ENCODE results near the gene TMEM181.
A peak's percentile ranks its signal among the peaks of the same experiment; 100 is the strongest.
"Not testable (repeated sequence)": the region's sequence is repeated elsewhere in the genome, so short reads cannot be mapped to it uniquely, and the experiment has no call there.

TMEM181 gene

GRCh38 chr6:158654960-158655489 is 95.1 kb downstream of the TMEM181 start:
- H3K27me3 ChIP-seq (ENCODE audit: control insufficient read depth in 2 of 2, insufficient read depth in 2 of 2, low read length in 2 of 2), result no peaks in the 10 kb centered on the region
- H3K4me3 ChIP-seq (ENCODE audit: low read length in 2 of 2), result no peak overlapping the region
- no peak overlapping the region for H3K9ac ChIP-seq (ENCODE audit: low read depth in 1 of 2, low read length in 2 of 2)
- H3K27ac ChIP-seq (ENCODE audit: low read depth in 2 of 2, low read length in 2 of 2), result peak overlapping the region; percentile 65 to 82
- H3K4me1 ChIP-seq (ENCODE audit: control insufficient read depth in 2 of 2, insufficient read depth in 2 of 2, low read length in 2 of 2), result peaks cover 4 to 7% of the 10 kb centered on the region in 2 donors
- H3K36me3 ChIP-seq (ENCODE audit: control insufficient read depth in 2 of 2, insufficient read depth in 2 of 2, low read length in 2 of 2), result no peaks in the 10 kb centered on the region
- H3K9me3 ChIP-seq (ENCODE audit: control insufficient read depth in 2 of 2, low read length in 2 of 2), result no peaks in the 10 kb centered on the region

DNA sequence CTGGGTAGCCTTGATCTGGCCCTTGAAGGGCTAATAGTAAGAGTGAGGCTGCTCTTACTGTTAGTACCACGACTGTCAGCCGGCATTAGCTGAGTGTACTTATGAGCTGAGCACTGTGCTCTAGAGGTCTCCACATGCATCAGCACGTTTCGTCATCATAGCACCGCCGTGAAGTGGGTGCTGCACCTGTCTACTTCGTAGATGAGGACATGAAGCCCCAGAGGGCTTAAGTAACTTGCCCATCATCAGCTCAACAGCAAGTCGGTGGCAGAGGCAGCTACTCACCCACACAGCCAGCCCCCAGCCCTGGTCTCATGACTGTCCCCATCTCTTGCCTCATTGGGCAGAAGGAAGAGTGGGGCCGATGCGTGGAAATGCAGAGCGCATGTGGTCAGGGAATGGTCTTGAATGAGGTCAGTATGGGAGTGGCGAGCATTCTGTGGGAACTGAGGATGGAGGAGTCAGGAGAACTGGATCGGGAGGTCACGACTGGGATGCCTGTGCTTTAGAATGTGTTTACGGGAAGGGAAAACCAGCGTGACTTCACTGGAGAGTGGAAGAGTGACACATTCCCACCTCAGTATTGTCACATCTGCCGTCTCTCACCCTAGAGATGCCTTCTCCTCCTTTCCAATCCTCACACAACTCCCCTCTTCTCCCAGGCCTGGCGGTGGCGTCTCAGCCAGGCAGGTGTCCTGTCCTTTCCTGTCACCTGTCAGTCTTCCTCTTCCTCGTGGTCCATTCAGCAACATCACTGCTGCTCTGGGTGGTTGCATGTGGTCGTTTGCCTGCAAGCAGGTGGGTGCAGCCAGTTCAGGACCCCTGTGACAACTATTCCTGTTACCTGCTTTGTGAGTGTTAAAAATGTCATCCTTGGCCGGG is 95.9 kb downstream of the TMEM181 start:
- Histone ChIP-seq H3K4me3 (ENCODE audit: low read length in 2 of 2) (no peak overlapping the region), H3K4me1 (ENCODE audit: control insufficient read depth in 2 of 2, insufficient read depth in 2 of 2, low read length in 2 of 2) (peaks cover 4 to 9% of the 10 kb centered on the region in 2 donors), H3K9ac (ENCODE audit: low read depth in 1 of 2, low read length in 2 of 2) (no peak overlapping the region), H3K27ac (ENCODE audit: low read depth in 2 of 2, low read length in 2 of 2) (peak overlapping the region in 1 of 2 donors; percentile 65), H3K27me3 (ENCODE audit: control insufficient read depth in 2 of 2, insufficient read depth in 2 of 2, low read length in 2 of 2) (no peaks in the 10 kb centered on the region), H3K9me3 (ENCODE audit: control insufficient read depth in 2 of 2, low read length in 2 of 2) (no peaks in the 10 kb centered on the region), H3K36me3 (ENCODE audit: control insufficient read depth in 2 of 2, insufficient read depth in 2 of 2, low read length in 2 of 2) (no peaks in the 10 kb centered on the region)

GRCh38 chr6:158656986-158657385 is 97.1 kb downstream of the TMEM181 start:
- not testable (repeated sequence) for H3K9ac ChIP-seq (ENCODE audit: low read depth in 1 of 2, low read length in 2 of 2); H3K27ac ChIP-seq (ENCODE audit: low read depth in 2 of 2, low read length in 2 of 2); H3K36me3 ChIP-seq (ENCODE audit: control insufficient read depth in 2 of 2, insufficient read depth in 2 of 2, low read length in 2 of 2); H3K9me3 ChIP-seq (ENCODE audit: control insufficient read depth in 2 of 2, low read length in 2 of 2); H3K27me3 ChIP-seq (ENCODE audit: control insufficient read depth in 2 of 2, insufficient read depth in 2 of 2, low read length in 2 of 2); H3K4me3 ChIP-seq (ENCODE audit: low read length in 2 of 2); H3K4me1 ChIP-seq (ENCODE audit: control insufficient read depth in 2 of 2, insufficient read depth in 2 of 2, low read length in 2 of 2)

- H3K36me3 ChIP-seq (ENCODE audit: control insufficient read depth in 2 of 2, insufficient read depth in 2 of 2, low read length in 2 of 2), result no peaks in the 10 kb centered on the region
- no peak overlapping the region for H3K9ac ChIP-seq (ENCODE audit: low read depth in 1 of 2, low read length in 2 of 2)
- peaks cover 2 to 6% of the 10 kb centered on the region in 2 donors for H3K4me1 ChIP-seq (ENCODE audit: control insufficient read depth in 2 of 2, insufficient read depth in 2 of 2, low read length in 2 of 2)
Observed at GRCh38 chr6:158660333-158660754, 100.5 kb downstream of the TMEM181 start.

GRCh38 chr6:158661156-158661685 is 101.3 kb downstream of the TMEM181 start:
- Histone ChIP-seq H3K4me1 (ENCODE audit: control insufficient read depth in 2 of 2, insufficient read depth in 2 of 2, low read length in 2 of 2) (peaks cover 2% of the 10 kb centered on the region in 2 donors), H3K4me3 (ENCODE audit: low read length in 2 of 2) (no peak overlapping the region), H3K9me3 (ENCODE audit: control insufficient read depth in 2 of 2, low read length in 2 of 2) (no peaks in the 10 kb centered on the region), H3K36me3 (ENCODE audit: control insufficient read depth in 2 of 2, insufficient read depth in 2 of 2, low read length in 2 of 2) (no peaks in the 10 kb centered on the region), H3K9ac (ENCODE audit: low read depth in 1 of 2, low read length in 2 of 2) (no peak overlapping the region), H3K27ac (ENCODE audit: low read depth in 2 of 2, low read length in 2 of 2) (no peak overlapping the region), H3K27me3 (ENCODE audit: control insufficient read depth in 2 of 2, insufficient read depth in 2 of 2, low read length in 2 of 2) (no peaks in the 10 kb centered on the region)

More at GRCh38 chr6:158660333-158660754, 100.5 kb downstream of the TMEM181 start:
- Histone ChIP-seq H3K4me3 (ENCODE audit: low read length in 2 of 2) (no peak overlapping the region), H3K9me3 (ENCODE audit: control insufficient read depth in 2 of 2, low read length in 2 of 2) (no peaks in the 10 kb centered on the region), H3K27me3 (ENCODE audit: control insufficient read depth in 2 of 2, insufficient read depth in 2 of 2, low read length in 2 of 2) (no peaks in the 10 kb centered on the region), H3K27ac (ENCODE audit: low read depth in 2 of 2, low read length in 2 of 2) (no peak overlapping the region)

DNA sequence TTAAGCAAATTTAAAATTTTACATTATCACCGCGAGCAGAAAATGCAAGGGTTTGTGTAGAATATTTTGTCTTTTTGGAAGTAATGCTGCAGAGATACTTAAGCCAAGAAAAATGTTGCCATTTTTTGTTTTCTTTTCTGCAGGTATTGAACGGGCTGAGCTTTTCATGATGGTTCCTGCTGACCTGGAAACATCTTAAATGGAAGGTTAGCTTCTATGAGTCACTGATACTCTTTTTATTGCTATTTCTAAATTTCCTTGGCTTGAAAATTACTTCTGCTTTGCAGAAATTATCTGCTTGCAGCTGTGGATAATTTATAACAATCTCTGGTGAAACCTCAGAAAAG is 102.7 kb downstream of the TMEM181 start:
- H3K27me3 ChIP-seq (ENCODE audit: control insufficient read depth in 2 of 2, insufficient read depth in 2 of 2, low read length in 2 of 2), result no peaks in the 10 kb centered on the region
- peak overlapping the region in 1 of 2 donors; percentile 50 for H3K4me3 ChIP-seq (ENCODE audit: low read length in 2 of 2)
- H3K36me3 ChIP-seq (ENCODE audit: control insufficient read depth in 2 of 2, insufficient read depth in 2 of 2, low read length in 2 of 2), result peaks cover 0 to 4% of the 10 kb centered on the region in 2 donors
- H3K9me3 ChIP-seq (ENCODE audit: control insufficient read depth in 2 of 2, low read length in 2 of 2), result no peaks in the 10 kb centered on the region
- H3K9ac ChIP-seq (ENCODE audit: low read depth in 1 of 2, low read length in 2 of 2), result no peak overlapping the region
- H3K4me1 ChIP-seq (ENCODE audit: control insufficient read depth in 2 of 2, insufficient read depth in 2 of 2, low read length in 2 of 2), result peaks cover 2 to 4% of the 10 kb centered on the region in 2 donors
- peak overlapping the region in 1 of 2 donors; percentile 59 for H3K27ac ChIP-seq (ENCODE audit: low read depth in 2 of 2, low read length in 2 of 2)

GRCh38 chr6:158662954-158663624 is 103.2 kb downstream of the TMEM181 start:
- H3K9ac ChIP-seq (ENCODE audit: low read depth in 1 of 2, low read length in 2 of 2), result peak overlapping the region; percentile 27 to 32
- peak overlapping the region in 1 of 2 donors; percentile 50 for H3K4me3 ChIP-seq (ENCODE audit: low read length in 2 of 2)
- H3K9me3 ChIP-seq (ENCODE audit: control insufficient read depth in 2 of 2, low read length in 2 of 2), result no peaks in the 10 kb centered on the region
- no peaks in the 10 kb centered on the region for H3K27me3 ChIP-seq (ENCODE audit: control insufficient read depth in 2 of 2, insufficient read depth in 2 of 2, low read length in 2 of 2)
- H3K27ac ChIP-seq (ENCODE audit: low read depth in 2 of 2, low read length in 2 of 2), result peak overlapping the region; percentile 56 to 59
- H3K4me1 ChIP-seq (ENCODE audit: control insufficient read depth in 2 of 2, insufficient read depth in 2 of 2, low read length in 2 of 2), result peaks cover 2 to 5% of the 10 kb centered on the region in 2 donors
- peaks cover 0 to 4% of the 10 kb centered on the region in 2 donors for H3K36me3 ChIP-seq (ENCODE audit: control insufficient read depth in 2 of 2, insufficient read depth in 2 of 2, low read length in 2 of 2)

- Histone ChIP-seq H3K36me3 (ENCODE audit: control insufficient read depth in 2 of 2, insufficient read depth in 2 of 2, low read length in 2 of 2) (peaks cover 0 to 4% of the 10 kb centered on the region in 2 donors), H3K27ac (ENCODE audit: low read depth in 2 of 2, low read length in 2 of 2) (peak overlapping the region; percentile 56 to 59), H3K4me1 (ENCODE audit: control insufficient read depth in 2 of 2, insufficient read depth in 2 of 2, low read length in 2 of 2) (peaks cover 2 to 5% of the 10 kb centered on the region in 2 donors), H3K27me3 (ENCODE audit: control insufficient read depth in 2 of 2, insufficient read depth in 2 of 2, low read length in 2 of 2) (no peaks in the 10 kb centered on the region), H3K4me3 (ENCODE audit: low read length in 2 of 2) (peak overlapping the region; percentile 13 to 50), H3K9me3 (ENCODE audit: control insufficient read depth in 2 of 2, low read length in 2 of 2) (no peaks in the 10 kb centered on the region), H3K9ac (ENCODE audit: low read depth in 1 of 2, low read length in 2 of 2) (peak overlapping the region; percentile 27 to 41)
Observed at GRCh38 chr6:158663625-158664165, 103.8 kb downstream of the TMEM181 start.

GRCh38 chr6:158665332-158665731 is 105.4 kb downstream of the TMEM181 start:
- H3K9me3 ChIP-seq (ENCODE audit: control insufficient read depth in 2 of 2, low read length in 2 of 2), result no peaks in the 10 kb centered on the region
- peak overlapping the region in 1 of 2 donors; percentile 23 for H3K27ac ChIP-seq (ENCODE audit: low read depth in 2 of 2, low read length in 2 of 2)
- H3K4me3 ChIP-seq (ENCODE audit: low read length in 2 of 2), result no peak overlapping the region
- H3K36me3 ChIP-seq (ENCODE audit: control insufficient read depth in 2 of 2, insufficient read depth in 2 of 2, low read length in 2 of 2), result peaks cover 0 to 4% of the 10 kb centered on the region in 2 donors
- H3K4me1 ChIP-seq (ENCODE audit: control insufficient read depth in 2 of 2, insufficient read depth in 2 of 2, low read length in 2 of 2), result peaks cover 1 to 5% of the 10 kb centered on the region in 2 donors
- H3K27me3 ChIP-seq (ENCODE audit: control insufficient read depth in 2 of 2, insufficient read depth in 2 of 2, low read length in 2 of 2), result no peaks in the 10 kb centered on the region
- no peak overlapping the region for H3K9ac ChIP-seq (ENCODE audit: low read depth in 1 of 2, low read length in 2 of 2)

All from mucosa of rectum (tissue), 2 donors.